Ovary (tissue), 3 donors: ENCODE results near the gene RAPGEF4.

Experiments used
- POLR2A ChIP-seq: fragments of 450-650 bp; IDR thresholded peaks from one replicate; pipeline ENCODE4 v1.6.1; 2017; ENCODE audit warnings: antibody characterized with exemption, mild to moderate bottlenecking, moderate library complexity
- TF ChIP-seq, protein P1 (sequence below), 3 donors: fragments of 450-650 bp in 2 of 3; fragments of 200-600 bp in 1 of 3; IDR thresholded peaks; one replicate each; pipeline versions ENCODE4 v1.5.1 to v1.8.0; 2016 to 2022; ENCODE audit warnings: antibody characterized with exemption in 3 of 3, mild to moderate bottlenecking in 1 of 3
- donor health status: DM: no; HTN: no; CAD: no.

DNA sequence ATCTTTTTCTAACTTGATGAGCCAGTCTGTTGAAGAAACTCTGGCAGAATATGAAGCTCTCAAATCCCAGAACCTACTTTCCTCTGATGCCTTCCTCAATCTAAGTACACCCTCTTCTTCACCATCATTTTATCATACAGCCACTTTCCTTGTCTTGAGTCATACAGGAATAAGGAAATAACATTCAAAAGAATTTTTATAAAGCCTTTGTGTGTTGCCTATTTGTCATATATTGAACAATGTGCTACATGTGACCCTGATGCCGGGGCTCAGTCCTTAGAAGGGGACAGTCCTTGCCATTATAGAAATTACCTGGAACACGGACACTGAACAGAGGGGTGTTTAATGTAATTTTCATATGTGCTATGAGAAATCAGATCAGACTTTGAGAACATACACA, 27.4 kb downstream of the RAPGEF4 start:
- TF ChIP-seq, protein P1, sequence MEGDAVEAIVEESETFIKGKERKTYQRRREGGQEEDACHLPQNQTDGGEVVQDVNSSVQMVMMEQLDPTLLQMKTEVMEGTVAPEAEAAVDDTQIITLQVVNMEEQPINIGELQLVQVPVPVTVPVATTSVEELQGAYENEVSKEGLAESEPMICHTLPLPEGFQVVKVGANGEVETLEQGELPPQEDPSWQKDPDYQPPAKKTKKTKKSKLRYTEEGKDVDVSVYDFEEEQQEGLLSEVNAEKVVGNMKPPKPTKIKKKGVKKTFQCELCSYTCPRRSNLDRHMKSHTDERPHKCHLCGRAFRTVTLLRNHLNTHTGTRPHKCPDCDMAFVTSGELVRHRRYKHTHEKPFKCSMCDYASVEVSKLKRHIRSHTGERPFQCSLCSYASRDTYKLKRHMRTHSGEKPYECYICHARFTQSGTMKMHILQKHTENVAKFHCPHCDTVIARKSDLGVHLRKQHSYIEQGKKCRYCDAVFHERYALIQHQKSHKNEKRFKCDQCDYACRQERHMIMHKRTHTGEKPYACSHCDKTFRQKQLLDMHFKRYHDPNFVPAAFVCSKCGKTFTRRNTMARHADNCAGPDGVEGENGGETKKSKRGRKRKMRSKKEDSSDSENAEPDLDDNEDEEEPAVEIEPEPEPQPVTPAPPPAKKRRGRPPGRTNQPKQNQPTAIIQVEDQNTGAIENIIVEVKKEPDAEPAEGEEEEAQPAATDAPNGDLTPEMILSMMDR (IDR thresholded peaks at IDR 0.05) = no peak
- TF ChIP-seq POLR2A = no peak
